NOMO-1 treated with DMSO at 0.1 percent for 48 hours (cell line): Measurements from ENCODE around the gene AZGP1.
"Not testable (repeated sequence)": the region's sequence is repeated elsewhere in the genome, so short reads cannot be mapped to it uniquely, and the experiment has no call there.

Experiments used
- DNase-seq: peaks from one replicate; lab custom pipeline; 2025; ENCODE audit not compliant: unreplicated experiment; lab: John Stamatoyannopoulos, UW

The AZGP1 gene

DNA sequence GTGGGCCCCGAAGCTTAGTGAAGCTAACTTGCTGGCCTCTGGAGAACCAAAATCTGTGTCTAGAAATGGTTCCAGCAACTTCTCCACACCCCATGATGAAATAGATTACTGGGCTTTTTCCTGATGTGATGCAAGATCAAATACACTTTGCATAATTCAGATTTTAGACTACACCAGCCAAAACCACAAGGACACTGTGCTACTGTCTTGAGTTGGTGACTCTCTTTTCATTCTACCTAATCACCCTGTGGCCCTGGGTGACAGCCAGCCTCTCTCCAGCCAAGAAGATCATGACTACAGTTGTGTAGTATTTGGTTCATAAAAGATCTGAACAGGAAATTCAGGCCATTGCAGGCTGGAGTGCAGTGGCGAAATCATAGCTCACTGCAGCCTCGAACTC is 22.2 kb downstream of the AZGP1 start:
- peak; percentile 95 for DNase-seq

- not testable (repeated sequence) for DNase-seq
Observed at GRCh38 chr7:99952649-99953048, 23.2 kb downstream of the AZGP1 start.

GRCh38 chr7:99950819-99951218 is 25.0 kb downstream of the AZGP1 start:
- not testable (repeated sequence) for DNase-seq

GRCh38 chr7:99949645-99950228 is 26.1 kb downstream of the AZGP1 start:
- peak; percentile 8 for DNase-seq

DNA sequence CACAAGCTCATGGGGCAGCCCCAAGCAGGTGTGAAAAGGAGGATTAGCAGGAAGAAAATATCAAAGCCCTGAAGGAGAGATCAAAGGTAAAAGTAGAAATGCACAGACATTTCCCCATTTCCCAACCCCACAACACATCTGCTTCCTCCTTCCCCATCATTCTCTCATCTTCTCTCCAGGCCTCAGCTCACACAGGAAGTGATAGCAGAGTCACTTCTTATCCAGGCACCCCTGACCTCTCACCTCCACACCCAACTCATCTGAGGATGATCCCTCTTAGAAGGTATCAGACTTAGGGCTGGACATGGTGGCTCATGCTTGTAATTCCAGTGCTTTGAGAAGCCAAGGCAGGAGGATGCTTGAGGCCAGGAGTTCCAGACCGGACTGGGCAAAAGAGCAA is 28.2 kb downstream of the AZGP1 start:
- no peak for DNase-seq

DNA sequence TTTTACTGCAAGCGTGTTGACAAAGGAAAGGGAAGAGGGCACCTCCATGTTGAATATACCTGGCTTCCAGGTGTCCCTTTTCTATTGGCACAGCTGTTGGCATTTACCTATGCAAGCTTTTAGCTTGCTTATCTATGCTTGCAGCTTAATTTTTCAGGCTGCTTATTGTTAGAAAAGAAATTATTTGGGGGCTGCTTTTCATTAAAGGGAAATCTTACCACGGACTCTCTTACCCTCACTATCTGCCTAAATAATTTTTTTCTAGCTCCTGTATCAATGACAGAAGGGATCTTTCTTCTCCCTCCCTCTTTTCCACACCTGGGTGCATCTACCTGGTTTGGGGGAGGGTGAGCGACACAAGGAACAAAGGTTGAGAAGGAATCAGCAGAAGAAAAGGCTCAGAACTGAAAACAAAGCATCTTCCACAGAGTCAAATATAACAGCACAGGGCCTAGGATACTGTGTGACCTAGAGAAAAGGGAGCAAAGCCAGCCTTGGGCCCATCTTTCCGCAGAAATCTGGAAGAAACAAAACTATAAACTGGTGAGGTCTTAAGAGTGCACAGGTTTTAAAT is 31.2 kb downstream of the AZGP1 start:
- DNase-seq, result no peak

- DNase-seq, result no peak
Observed at GRCh38 chr7:99943641-99944496, 32.0 kb downstream of the AZGP1 start.

DNA sequence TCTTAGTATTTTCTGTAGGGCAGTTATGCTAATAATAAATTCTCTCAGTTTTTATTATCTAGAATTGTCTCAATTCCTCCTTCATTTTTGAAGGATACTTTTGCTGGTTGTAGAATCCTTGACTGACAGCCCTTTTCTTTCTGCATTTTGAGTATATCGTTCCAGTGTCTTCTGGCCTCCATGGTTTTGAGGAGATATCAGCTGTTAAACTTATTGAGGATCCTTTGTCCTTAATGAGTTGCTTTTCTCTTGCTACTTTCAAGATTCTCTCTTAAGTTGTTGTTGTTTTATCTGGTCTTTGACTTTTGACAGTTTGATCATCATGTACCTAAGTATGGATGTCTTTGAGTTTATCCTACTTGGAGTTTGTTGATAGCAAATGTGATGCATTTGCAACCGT is 37.5 kb downstream of the AZGP1 start:
- no peak for DNase-seq

GRCh38 chr7:99935009-99935408 is 40.8 kb downstream of the AZGP1 start:
- not testable (repeated sequence) for DNase-seq

DNA sequence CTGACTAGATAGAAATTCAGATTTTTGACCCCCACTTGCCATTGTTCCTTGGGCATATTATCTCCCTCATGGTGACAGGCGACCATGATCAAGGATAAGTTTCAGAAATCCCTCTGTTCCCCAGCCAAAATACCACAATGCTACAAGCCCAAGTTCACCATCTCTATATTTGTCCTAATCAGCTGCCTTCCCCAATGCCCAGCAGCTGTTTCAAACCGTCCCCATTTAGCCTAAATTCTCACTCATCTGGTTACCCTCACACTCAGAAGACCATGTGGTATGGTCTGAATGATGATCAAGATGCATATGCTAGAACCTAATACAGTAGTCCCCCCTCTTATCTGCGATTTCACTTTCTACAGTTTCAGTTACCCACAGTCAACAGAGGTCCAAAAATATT is 45.5 kb downstream of the AZGP1 start:
- DNase-seq, result no peak

GRCh38 chr7:99929730-99930053 is 46.1 kb downstream of the AZGP1 start:
- DNase-seq, result no peak

DNA sequence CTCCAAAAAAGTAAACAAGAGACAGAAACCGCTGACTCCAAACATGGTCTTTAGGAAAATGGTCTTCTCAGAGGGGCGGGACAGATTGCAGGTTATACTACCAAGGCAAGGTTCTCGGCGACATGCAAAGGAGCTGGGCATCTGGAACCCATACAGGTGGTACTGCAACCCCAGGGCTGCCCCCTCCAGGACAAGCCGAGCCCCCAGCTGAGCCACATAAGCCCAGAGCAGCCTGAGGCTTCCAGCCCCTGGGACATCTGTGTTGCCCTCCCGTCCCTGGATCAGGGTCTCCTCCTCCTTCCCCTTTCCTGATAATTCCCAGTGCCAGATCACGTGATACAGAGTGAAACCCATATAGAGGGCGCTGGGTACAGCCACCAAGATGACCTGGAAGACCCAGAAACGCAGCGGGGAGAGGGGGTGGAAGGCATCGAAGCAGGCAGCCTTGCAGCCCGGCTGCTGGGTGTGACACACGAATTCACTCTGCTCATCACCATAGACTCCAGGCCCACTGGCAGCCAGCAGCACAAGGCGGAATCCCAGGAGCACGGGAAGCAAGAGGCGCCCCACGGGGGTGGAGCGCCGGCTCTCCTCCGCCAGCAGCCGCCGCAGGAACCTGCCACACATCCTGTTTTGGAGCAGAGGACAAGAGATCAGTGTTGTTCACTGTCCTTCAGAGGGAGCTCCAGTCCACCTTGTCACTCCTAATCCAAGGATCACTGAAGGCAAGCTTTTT is 46.7 kb downstream of the AZGP1 start, which contains the start of gene GJC3:
Gene GJC3 (minus strand): TSS at position 627 of the 736 bp plus-strand sequence. CDS start 0 bp downstream, at position 627.
- peak; percentile 69 for DNase-seq

GRCh38 chr7:99928188-99928587 is 47.6 kb downstream of the AZGP1 start:
- DNase-seq, result no peak

DNA sequence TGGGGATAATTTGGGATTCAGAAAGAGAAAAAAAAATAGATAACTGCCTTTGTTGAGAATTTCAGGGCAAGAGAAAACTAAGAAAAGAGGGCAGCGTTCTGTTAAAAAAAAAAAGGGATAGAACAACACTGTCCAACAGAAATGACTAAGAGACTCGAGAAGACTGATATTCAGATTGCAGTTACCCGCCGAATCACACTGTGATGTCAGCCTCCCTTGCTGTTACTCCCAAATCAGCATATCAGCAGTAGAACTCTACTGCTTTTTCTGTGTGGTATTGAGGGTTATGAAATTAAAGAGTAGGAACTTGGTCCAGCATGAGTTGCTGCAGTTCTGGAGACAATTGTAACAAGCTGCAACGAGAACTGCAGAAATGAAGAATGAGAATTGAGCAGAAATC is 48.3 kb downstream of the AZGP1 start:
- DNase-seq, result no peak

DNA sequence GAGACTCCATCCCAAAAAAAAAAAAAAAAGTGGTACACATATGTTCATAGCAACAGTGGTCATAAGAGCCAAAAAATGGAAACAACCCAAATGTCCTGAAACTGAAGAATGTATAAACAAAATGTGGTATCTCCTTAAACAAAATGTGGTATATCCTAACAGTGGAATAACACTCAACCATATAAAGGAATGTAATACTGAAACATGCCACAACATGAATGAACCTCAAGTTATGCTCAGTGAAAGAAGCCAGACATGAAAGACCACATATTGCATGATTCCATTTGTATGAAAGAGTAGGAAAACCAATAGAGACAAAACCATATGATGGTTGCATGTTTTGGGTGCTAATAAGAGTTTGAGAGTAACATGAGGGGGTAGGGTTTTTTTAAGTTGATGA is 49.5 kb downstream of the AZGP1 start:
- DNase-seq, result no peak

DNA sequence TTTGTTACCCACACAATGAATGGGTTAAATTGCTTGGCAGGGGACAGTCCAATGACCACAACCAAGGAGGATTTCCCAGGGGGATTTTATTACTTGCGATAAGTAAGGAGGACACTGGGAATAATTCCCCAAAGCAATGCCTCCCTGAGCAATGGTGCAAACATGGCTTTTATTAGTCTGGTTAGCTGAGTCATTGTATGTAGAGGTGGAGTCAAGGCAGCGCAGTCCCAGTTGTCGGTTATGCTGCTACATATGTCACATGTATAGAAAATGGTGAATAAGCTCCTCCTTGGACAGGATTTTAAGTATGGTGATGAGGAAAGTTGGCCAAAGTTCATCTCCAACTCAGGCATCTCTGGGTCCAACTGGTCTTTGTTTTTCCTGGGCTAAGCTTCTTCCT is 52.6 kb downstream of the AZGP1 start:
- no peak for DNase-seq

GRCh38 chr7:99920149-99920548 is 55.7 kb downstream of the AZGP1 start:
- DNase-seq, result no peak

GRCh38 chr7:99919814-99920112 is 56.1 kb downstream of the AZGP1 start:
- DNase-seq, result no peak

DNA sequence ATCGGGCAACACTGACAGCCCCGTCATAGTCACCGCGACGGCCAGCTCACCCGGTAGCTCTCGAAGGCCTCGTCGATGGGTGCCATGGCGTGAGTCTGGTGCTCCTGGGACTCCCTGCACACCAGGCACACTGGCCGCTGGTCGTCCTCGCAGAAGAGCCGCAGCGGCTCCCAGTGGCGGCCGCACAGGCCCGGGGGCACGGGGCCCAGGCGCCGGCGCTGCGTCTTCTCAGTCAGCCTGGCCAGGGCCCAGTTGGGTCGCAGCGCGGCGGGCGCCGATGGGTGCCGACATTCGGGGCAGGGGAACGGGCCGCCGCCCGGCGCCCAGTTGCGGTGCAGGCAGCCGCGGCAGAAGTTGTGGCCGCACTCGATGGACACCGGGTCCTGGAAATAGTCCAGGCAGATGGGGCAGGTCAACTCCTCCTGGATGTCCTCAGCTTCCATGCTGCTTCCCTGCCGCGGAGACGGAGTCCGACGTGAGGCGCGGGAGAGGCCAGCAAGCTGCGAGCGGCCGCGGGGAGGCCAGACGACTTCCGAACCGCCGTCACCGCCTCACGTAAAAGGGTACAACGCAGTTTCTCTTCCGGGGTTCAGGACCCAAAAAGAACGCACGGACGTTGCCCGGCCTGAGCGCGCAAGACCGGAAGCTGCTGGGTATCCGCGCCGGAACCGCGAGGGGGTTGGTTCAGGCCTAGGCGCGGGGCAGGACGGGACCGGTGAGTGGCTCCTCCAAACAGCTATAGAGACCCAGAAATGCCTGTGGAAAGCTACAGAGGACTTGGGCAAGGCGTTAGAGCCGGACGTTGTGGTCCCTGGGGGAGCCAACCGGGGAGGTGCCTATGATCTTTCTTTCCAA is 56.6 kb downstream of the AZGP1 start, which contains the start of gene TRIM4:
Gene TRIM4 (minus strand): TSS at position 572 of the 855 bp plus-strand sequence. CDS start 129 bp downstream, at position 443.
- peak; percentile 98 for DNase-seq
